Activated CD8-positive, alpha-beta T cell treated with anti-CD3 and anti-CD28 coated beads, Interleukin-2, amount 10 ng/mL, durations not matched to agents 7 days and 5 days (primary cell): ENCODE measurements around the gene AFAP1L1. TPM values are rescaled to one million over a fixed set of nuclear protein-coding genes. Genes with fewer than 3 reads are reported as not detected.

Experiments
- ATAC-seq: fragments of 150-1000 bp; cut with Tn5 transposase; one replicate; pipeline ENCODE4 v1.10.0; 2021; ENCODE audit warnings: moderate library complexity
- CTCF ChIA-PET: fragments of 350-600 bp; sonication (Branson Sonifier 250); formaldehyde crosslinking; loops from one replicate; lab custom pipeline; 2021; ENCODE audit warnings: antibody characterized with exemption; lab: Charles Lee
- POLR2A ChIA-PET: fragments of 350-600 bp; sonication (Branson Sonifier 250); formaldehyde crosslinking; loops from one replicate; lab custom pipeline; 2021; ENCODE audit warnings: antibody characterized with exemption; lab: Charles Lee
- DNase-seq: peaks from one replicate; pipeline ENCODE4 v3.0.0-alpha.2; 2020
- H3K27ac Mint-ChIP-seq: one replicate; pipeline ENCODE4 v1.8.0; 2021; ENCODE audit warnings: mild to moderate bottlenecking, mixed read lengths
- H3K27me3 Mint-ChIP-seq: one replicate; pipeline ENCODE4 v1.8.0; 2021; ENCODE audit warnings: low read depth, mixed read lengths
- H3K36me3 Mint-ChIP-seq: one replicate; pipeline ENCODE4 v1.8.0; 2021; ENCODE audit warnings: low read depth, mixed read lengths
- H3K4me1 Mint-ChIP-seq: one replicate; pipeline ENCODE4 v1.8.0; 2021; ENCODE audit warnings: low read depth, mixed read lengths
- H3K4me3 Mint-ChIP-seq: one replicate; pipeline ENCODE4 v1.8.0; 2021; ENCODE audit warnings: mild to moderate bottlenecking, mixed read lengths
- H3K9me3 Mint-ChIP-seq: one replicate; pipeline ENCODE4 v1.8.0; 2022; ENCODE audit warnings: mixed read lengths; ENCODE audit not compliant: insufficient read depth
- total RNA-seq, 2 experiments: library from RNA; stranded (reverse); gene quantifications; one replicate each; pipeline ENCODE4 v1.2.3, GENCODE V29; 2021

AFAP1L1 gene
- total RNA-seq, 2 experiments from 2014 or later = not detected

DNA sequence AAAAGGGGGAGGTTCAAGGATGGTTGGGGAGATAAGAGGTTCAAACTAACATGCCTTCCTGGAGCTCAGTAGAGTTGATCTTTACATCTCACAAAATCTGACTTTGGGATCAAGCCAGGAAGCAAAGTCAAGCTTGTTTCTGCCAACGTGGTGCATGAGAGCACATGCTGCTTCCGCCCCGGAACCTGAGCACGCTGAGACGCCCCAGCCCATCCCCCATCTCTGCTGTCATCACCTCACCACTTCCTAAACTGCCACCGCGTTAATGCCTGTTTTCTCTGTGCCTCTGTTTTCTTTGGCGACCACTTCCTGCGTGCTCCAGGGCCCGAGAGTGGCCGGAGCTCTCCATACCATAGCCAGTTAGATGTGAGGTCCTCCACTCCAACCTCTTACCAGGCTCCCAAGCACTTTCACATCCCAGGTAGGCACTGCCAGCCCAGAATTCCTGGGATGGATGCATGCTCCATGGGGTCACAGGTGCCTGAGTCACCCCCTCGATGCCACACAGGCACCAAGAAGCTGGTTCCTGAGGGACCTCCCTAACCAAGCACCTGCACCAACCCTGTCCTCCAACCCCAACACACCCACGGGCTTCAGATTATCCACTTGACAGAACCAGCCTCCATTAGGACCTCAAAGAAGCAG lies 31.2 kb upstream of the AFAP1L1 start:
- Mint-ChIP-seq H3K4me1 (peaks cover 12% of the 10 kb centered on the region), H3K27me3 (peaks cover 15% of the 10 kb centered on the region), H3K9me3 (no peaks in the 10 kb centered on the region), H3K36me3 (no peaks in the 10 kb centered on the region), H3K27ac (peak overlapping the region; percentile 80), H3K4me3 (no peak overlapping the region)
- CTCF ChIA-PET = interaction anchor here (1.2 to 1.5 kb wide), 2 partner anchors 99 to 125 kb away, joined by 3 to 7 read pairs; partner anchors contain the start of gene ABLIM3
- ATAC-seq = peak; percentile 79
- peak; percentile 79 for DNase-seq
- POLR2A ChIA-PET = interaction anchor here (1.4 kb wide), 1 partner anchor 10 kb away, joined by 3 read pairs; no protein-coding TSS in a partner anchor

DNA sequence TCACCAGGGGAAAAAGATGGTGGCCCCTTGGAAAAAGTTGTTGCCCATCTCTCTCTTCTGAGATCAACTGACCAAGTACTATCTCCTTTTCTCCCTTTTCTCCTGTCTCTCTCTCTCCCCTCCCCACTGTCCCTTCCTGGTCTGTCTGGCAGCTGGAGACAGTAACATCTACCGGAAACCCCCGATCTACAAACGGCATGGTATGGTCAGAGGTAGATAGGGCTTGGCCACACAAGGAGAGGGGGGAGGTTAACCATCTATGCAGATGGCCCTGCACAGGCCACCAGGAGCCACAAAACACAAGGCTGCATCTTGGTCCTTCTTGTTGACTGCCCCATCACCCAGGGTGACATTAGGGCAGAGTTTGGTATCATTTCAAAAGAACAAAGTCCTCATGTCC lies 29.3 kb upstream of the AFAP1L1 start:
- no peak overlapping the region for H3K27ac Mint-ChIP-seq
- peaks cover 6% of the 10 kb centered on the region for H3K27me3 Mint-ChIP-seq
- no peak overlapping the region for H3K4me3 Mint-ChIP-seq
- POLR2A ChIA-PET = no interaction called here
- H3K9me3 Mint-ChIP-seq = no peaks in the 10 kb centered on the region
- peaks cover 12% of the 10 kb centered on the region for H3K4me1 Mint-ChIP-seq
- no peaks in the 10 kb centered on the region for H3K36me3 Mint-ChIP-seq
- CTCF ChIA-PET = no interaction called here
- DNase-seq (no peak), ATAC-seq (no peak)

GRCh38 chr5:149246906-149247305 lies 24.8 kb upstream of the AFAP1L1 start:
- ChIA-PET CTCF (no interaction called here), POLR2A (no interaction called here)
- Mint-ChIP-seq H3K4me3 (no peak overlapping the region), H3K9me3 (no peaks in the 10 kb centered on the region), H3K4me1 (no peaks in the 10 kb centered on the region), H3K27ac (no peak overlapping the region), H3K36me3 (no peaks in the 10 kb centered on the region), H3K27me3 (peaks cover 3% of the 10 kb centered on the region)
- no peak for ATAC-seq
- DNase-seq = no peak

GRCh38 chr5:149247726-149248125 lies 23.9 kb upstream of the AFAP1L1 start:
- POLR2A ChIA-PET = no interaction called here

GRCh38 chr5:149251546-149251945 lies 20.1 kb upstream of the AFAP1L1 start:
- ChIA-PET POLR2A (no interaction called here), CTCF (no interaction called here)
- H3K27ac Mint-ChIP-seq = no peak overlapping the region
- H3K36me3 Mint-ChIP-seq = no peaks in the 10 kb centered on the region
- H3K9me3 Mint-ChIP-seq = no peaks in the 10 kb centered on the region
- ATAC-seq (no peak), DNase-seq (no peak)
- H3K4me1 Mint-ChIP-seq = no peaks in the 10 kb centered on the region
- H3K27me3 Mint-ChIP-seq = peaks cover 8% of the 10 kb centered on the region
- no peak overlapping the region for H3K4me3 Mint-ChIP-seq

More at GRCh38 chr5:149247726-149248125, 23.9 kb upstream of the AFAP1L1 start:
- CTCF ChIA-PET = interaction anchor here (1.3 kb wide), 1 partner anchor 16 kb away, joined by 6 read pairs; no protein-coding TSS in a partner anchor
- no peaks in the 10 kb centered on the region for H3K9me3 Mint-ChIP-seq
- ATAC-seq = no peak
- H3K4me3 Mint-ChIP-seq = no peak overlapping the region
- no peak overlapping the region for H3K27ac Mint-ChIP-seq
- H3K27me3 Mint-ChIP-seq = peaks cover 3% of the 10 kb centered on the region
- no peaks in the 10 kb centered on the region for H3K36me3 Mint-ChIP-seq
- H3K4me1 Mint-ChIP-seq = no peaks in the 10 kb centered on the region
- DNase-seq = no peak

GRCh38 chr5:149254506-149254905 lies 17.2 kb upstream of the AFAP1L1 start:
- H3K4me3 Mint-ChIP-seq = no peak overlapping the region
- ChIA-PET CTCF (interaction anchor here (1.5 kb wide), 1 partner anchor 15 kb away, joined by 8 read pairs; no protein-coding TSS in a partner anchor), POLR2A (no interaction called here)
- H3K36me3 Mint-ChIP-seq = no peaks in the 10 kb centered on the region
- peaks cover 8% of the 10 kb centered on the region for H3K27me3 Mint-ChIP-seq
- DNase-seq (peak; percentile 21), ATAC-seq (no peak)
- no peaks in the 10 kb centered on the region for H3K4me1 Mint-ChIP-seq
- no peaks in the 10 kb centered on the region for H3K9me3 Mint-ChIP-seq
- no peak overlapping the region for H3K27ac Mint-ChIP-seq

- Mint-ChIP-seq H3K4me1 (no peaks in the 10 kb centered on the region), H3K9me3 (no peaks in the 10 kb centered on the region), H3K27ac (no peak overlapping the region), H3K4me3 (no peak overlapping the region), H3K36me3 (no peaks in the 10 kb centered on the region), H3K27me3 (peaks cover 17% of the 10 kb centered on the region)
- no peak for DNase-seq
- no peak for ATAC-seq
- ChIA-PET POLR2A (no interaction called here), CTCF (no interaction called here)
These were observed 15.2 kb upstream of the AFAP1L1 start for GRCh38 chr5:149256451-149256850.

GRCh38 chr5:149257131-149257530 lies 14.5 kb upstream of the AFAP1L1 start:
- Mint-ChIP-seq H3K27ac (no peak overlapping the region), H3K9me3 (no peaks in the 10 kb centered on the region), H3K27me3 (peaks cover 19% of the 10 kb centered on the region), H3K36me3 (no peaks in the 10 kb centered on the region), H3K4me3 (no peak overlapping the region), H3K4me1 (no peaks in the 10 kb centered on the region)
- DNase-seq (no peak), ATAC-seq (no peak)
- POLR2A ChIA-PET = interaction anchor here (1.2 kb wide), 1 partner anchor 15 kb away, joined by 3 read pairs; no protein-coding TSS in a partner anchor
- CTCF ChIA-PET = interaction anchor here (0.7 to 1.3 kb wide), 3 partner anchors 12 to 200 kb away, joined by 3 to 4 read pairs (median 3); no protein-coding TSS in a partner anchor

GRCh38 chr5:149257889-149258705 lies 13.6 kb upstream of the AFAP1L1 start:
- no peak overlapping the region for H3K27ac Mint-ChIP-seq
- ATAC-seq (no peak), DNase-seq (no peak)
- no peaks in the 10 kb centered on the region for H3K36me3 Mint-ChIP-seq
- H3K4me3 Mint-ChIP-seq = no peak overlapping the region
- ChIA-PET POLR2A (interaction anchor here (1.2 kb wide), 1 partner anchor 14 kb away, joined by 3 read pairs; no protein-coding TSS in a partner anchor), CTCF (interaction anchor here (0.7 to 1.3 kb wide), 3 partner anchors 11 to 201 kb away, joined by 3 to 4 read pairs (median 3); no protein-coding TSS in a partner anchor)
- no peaks in the 10 kb centered on the region for H3K9me3 Mint-ChIP-seq
- H3K4me1 Mint-ChIP-seq = no peaks in the 10 kb centered on the region
- H3K27me3 Mint-ChIP-seq = peaks cover 19% of the 10 kb centered on the region

- H3K27ac Mint-ChIP-seq = no peak overlapping the region
- H3K4me1 Mint-ChIP-seq = no peaks in the 10 kb centered on the region
- H3K27me3 Mint-ChIP-seq = peaks cover 22% of the 10 kb centered on the region
- CTCF ChIA-PET = interaction anchor here (1.5 kb wide), 1 partner anchor 120 kb away, joined by 4 read pairs; the partner anchor contains the start of gene ABLIM3
- no peaks in the 10 kb centered on the region for H3K9me3 Mint-ChIP-seq
- POLR2A ChIA-PET = no interaction called here
- ATAC-seq = no peak
- no peaks in the 10 kb centered on the region for H3K36me3 Mint-ChIP-seq
- H3K4me3 Mint-ChIP-seq = no peak overlapping the region
- DNase-seq = no peak
These were observed 10.9 kb upstream of the AFAP1L1 start for GRCh38 chr5:149260761-149261160.

DNA sequence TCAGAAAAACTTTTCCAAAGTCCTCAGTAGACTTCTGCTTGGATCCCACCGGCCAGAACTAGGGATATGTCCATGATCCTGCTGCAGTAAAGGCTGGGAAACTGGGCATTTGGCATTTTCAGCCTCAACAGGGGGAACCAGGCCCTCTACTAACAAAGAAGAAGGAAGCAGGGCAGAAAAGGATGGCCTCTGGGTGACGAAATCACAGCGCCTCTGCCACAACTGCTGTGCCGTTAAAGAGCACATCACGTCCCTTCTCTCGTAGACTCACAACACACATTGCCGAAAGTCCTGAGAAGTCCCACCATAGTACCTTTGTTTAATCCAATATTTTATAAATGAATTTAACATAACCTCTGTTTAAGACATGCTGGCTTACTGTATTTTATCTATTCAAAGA lies 10.4 kb upstream of the AFAP1L1 start:
- H3K4me1 Mint-ChIP-seq = no peaks in the 10 kb centered on the region
- no peak overlapping the region for H3K4me3 Mint-ChIP-seq
- H3K9me3 Mint-ChIP-seq = no peaks in the 10 kb centered on the region
- H3K36me3 Mint-ChIP-seq = no peaks in the 10 kb centered on the region
- H3K27ac Mint-ChIP-seq = no peak overlapping the region
- H3K27me3 Mint-ChIP-seq = peaks cover 21% of the 10 kb centered on the region
- no peak for DNase-seq
- ChIA-PET POLR2A (no interaction called here), CTCF (interaction anchor here (1.5 kb wide), 1 partner anchor 120 kb away, joined by 4 read pairs; the partner anchor contains the start of gene ABLIM3)
- ATAC-seq = no peak
